Subcutaneous adipose tissue (tissue), 4 donors: ENCODE results near the gene ELOVL7. TPM values are rescaled to one million over a fixed set of nuclear protein-coding genes. Genes with fewer than 3 reads are reported as not detected.

Source experiments
- CTCF ChIP-seq: fragments of 450-650 bp; IDR thresholded peaks from one replicate; pipeline ENCODE4 v1.5.1; 2016; ENCODE audit warnings: low read depth, mild to moderate bottlenecking, control low read depth, antibody characterized with exemption, moderate library complexity
- total RNA-seq, 4 donors: library from RNA; depleted of rRNA; stranded (reverse); fragments of >200 nt; gene quantifications; one replicate each; pipeline ENCODE4 v1.1.0, GENCODE V29; 2016

The ELOVL7 gene
- total RNA-seq, 4 donors from 2014 or later = 3.4 to 14.1 (median 12.0) TPM

GRCh38 chr5:60883229-60883628 lies 39.2 kb upstream of the ELOVL7 start:
- TF ChIP-seq CTCF = no peak

- TF ChIP-seq CTCF = no peak
These were observed 28.8 kb upstream of the ELOVL7 start for GRCh38 chr5:60872892-60873291.

GRCh38 chr5:60870857-60871256 lies 26.8 kb upstream of the ELOVL7 start:
- TF ChIP-seq CTCF = no peak

DNA sequence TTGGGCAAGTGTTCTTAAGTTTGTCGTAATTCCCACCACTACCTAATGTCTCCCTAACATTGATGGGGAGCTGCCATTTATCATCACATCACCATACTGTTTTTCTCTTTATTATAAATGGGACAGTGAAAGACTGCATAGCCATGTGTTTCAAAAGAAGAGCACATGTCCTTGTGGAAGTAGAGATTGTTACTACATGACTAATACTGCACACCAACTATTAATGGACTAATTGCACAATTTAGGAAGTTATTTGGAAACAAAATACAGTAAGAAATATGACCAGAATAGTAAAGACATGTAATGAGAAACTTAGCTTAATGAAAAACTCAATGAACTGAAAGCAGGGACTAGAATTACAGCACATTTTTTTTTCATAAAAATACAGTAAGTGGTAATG lies 12.0 kb upstream of the ELOVL7 start:
- no peak for TF ChIP-seq CTCF

GRCh38 chr5:60852940-60853339 lies 8.9 kb upstream of the ELOVL7 start:
- TF ChIP-seq CTCF = no peak

GRCh38 chr5:60852317-60852716 lies 8.2 kb upstream of the ELOVL7 start:
- no peak for TF ChIP-seq CTCF

DNA sequence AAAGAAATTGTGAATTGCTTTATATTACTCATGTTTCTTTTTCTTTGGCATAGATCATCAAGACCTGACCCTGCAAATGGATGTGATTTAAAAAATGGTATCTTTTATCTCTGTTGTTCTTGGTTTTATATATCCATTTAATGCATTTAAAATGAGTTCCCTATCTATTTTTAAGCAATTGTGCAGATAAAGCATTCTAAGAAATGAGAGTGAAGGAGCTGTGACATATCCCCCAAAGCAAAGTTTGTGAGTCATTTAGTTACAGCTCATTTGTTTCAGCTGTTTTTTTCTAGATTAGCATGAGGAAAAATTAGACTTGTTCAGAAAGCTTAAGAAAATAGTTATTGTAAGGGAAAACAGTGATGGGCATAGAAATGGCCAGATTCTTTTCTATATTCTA lies 7.6 kb upstream of the ELOVL7 start:
- TF ChIP-seq CTCF = no peak

GRCh38 chr5:60846298-60846697 lies 2.2 kb upstream of the ELOVL7 start:
- no peak for TF ChIP-seq CTCF
